Measurements from ENCODE around the gene CXCR3.

The CXCR3 gene

DNA sequence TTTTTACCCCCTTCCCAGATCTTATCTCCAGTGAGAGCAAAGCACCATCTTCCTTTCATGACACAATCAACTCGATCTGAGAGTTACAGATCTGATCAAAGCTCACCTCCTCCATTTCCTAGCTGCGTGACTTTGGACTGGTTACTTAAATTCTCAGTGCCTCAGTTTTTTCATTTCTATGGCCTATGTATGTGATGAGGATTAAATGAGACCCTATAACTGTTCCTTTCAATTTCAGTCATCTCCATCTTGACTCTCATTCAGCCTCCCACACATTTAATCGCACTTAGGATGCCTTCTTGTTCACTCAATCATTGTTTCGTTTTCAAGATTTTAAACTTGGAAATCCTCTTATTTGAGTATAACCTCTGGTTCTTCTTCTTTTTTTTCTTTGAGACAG is 20.1 kb upstream of the CXCR3 start:
- no peak overlapping the region for H3K4me3 ChIP-seq (ENCODE audit: low read depth, low read length)
- CTCF ChIA-PET: no interaction called here
- TF ChIP-seq, protein P1, sequence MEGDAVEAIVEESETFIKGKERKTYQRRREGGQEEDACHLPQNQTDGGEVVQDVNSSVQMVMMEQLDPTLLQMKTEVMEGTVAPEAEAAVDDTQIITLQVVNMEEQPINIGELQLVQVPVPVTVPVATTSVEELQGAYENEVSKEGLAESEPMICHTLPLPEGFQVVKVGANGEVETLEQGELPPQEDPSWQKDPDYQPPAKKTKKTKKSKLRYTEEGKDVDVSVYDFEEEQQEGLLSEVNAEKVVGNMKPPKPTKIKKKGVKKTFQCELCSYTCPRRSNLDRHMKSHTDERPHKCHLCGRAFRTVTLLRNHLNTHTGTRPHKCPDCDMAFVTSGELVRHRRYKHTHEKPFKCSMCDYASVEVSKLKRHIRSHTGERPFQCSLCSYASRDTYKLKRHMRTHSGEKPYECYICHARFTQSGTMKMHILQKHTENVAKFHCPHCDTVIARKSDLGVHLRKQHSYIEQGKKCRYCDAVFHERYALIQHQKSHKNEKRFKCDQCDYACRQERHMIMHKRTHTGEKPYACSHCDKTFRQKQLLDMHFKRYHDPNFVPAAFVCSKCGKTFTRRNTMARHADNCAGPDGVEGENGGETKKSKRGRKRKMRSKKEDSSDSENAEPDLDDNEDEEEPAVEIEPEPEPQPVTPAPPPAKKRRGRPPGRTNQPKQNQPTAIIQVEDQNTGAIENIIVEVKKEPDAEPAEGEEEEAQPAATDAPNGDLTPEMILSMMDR (IDR thresholded peaks at IDR 0.05; ENCODE audit: insufficient read depth, low read length, missing control alignments): no peak
- POLR2A ChIA-PET: no interaction called here
- DNase-seq (ENCODE audit: low read depth, low spot score): no peak

DNA sequence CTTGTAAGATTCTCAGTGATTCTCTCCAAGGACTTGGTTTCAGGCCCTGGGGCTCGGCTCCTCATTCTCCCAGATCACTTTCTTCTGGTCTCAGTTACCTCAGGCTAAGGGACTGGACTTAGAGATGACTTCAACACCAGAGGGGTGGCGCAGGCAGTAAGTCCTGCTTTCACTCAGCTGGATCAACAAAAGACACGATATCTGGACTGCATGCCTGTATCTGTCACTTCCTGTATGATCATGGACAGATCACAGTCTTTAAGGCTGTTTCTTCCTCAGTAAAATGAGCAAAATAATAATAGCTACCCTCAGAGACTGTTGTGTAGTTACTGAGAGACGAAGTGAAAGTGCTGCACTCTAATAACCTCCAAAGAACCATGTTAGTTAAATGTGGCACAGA is 19.5 kb upstream of the CXCR3 start:
- TF ChIP-seq, protein P1 (IDR thresholded peaks at IDR 0.05; ENCODE audit: insufficient read depth, low read length, missing control alignments): no peak
- ChIA-PET POLR2A (no interaction called here), CTCF (no interaction called here)
- peak overlapping the region; percentile 9; the same call in 1 of the 2 replicates for H3K4me3 ChIP-seq (ENCODE audit: low read depth, low read length)
- DNase-seq (ENCODE audit: low read depth, low spot score): no peak

DNA sequence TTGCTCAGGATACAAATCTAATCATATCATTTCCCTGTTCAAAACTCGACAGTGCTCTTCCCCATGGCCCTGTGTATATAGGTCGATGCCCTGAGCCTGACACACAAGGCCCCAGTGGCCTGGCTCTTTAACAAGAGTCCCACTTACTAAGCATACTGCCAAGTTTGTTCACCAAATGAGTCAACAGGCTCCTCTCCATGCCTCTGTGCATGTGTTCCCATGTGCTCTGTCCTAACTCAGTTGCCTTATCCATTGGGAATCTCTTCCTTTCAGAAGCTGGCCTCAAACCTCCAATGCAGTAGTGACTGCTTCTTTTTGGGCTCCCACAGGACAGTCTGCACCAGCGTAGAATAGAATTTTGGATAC is 18.9 kb upstream of the CXCR3 start:
- CTCF ChIA-PET: no interaction called here

DNA sequence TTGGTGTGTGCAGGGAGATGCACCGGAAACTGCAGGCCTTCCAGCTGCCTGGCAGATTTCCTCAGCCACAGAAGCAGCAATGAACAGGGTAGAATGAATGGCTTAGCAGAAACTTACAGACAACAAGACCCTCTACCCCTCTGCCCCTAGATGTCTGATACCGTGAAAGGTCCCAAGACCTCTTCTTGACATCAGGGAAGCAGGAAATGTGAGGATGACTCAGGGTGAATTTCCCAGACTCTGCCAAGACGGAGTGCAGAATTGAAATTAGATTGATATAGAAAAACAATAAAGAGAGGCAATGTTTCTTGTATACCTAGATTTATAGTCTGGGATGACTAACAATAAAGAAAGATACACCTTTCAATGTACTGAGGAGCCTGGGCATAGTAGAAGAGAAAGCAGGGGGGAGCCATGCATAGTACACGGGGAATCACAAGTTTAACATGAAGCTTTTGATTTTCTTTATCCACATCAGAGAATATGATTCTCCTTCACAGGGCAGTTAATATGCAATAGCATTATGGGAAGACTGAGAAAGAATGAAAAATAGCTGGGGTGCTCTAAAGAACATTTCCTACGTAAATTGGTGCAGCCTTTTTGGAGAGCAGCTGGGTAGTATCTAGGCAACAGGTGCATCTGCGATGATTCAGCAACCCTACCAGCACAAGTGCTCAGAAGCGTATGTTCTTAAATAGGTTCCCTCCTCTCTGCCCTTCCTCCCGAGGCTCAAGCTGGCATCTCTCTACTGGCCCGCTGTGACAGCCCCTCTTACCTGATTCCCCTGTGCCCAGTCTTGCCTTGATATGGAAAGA is 18.3 kb upstream of the CXCR3 start:
- DNase-seq (ENCODE audit: low read depth, low spot score): no peak
- POLR2A ChIA-PET: no interaction called here
- TF ChIP-seq, protein P1 (IDR thresholded peaks at IDR 0.05; ENCODE audit: insufficient read depth, low read length, missing control alignments): no peak
- no peak overlapping the region for H3K4me3 ChIP-seq (ENCODE audit: low read depth, low read length)
- CTCF ChIA-PET: interaction anchor here (0.8 kb wide), 1 partner anchor 14 kb away, joined by 3 read pairs; no protein-coding TSS in a partner anchor

More for the DNA sequence above, 18.9 kb upstream of the CXCR3 start:
- H3K4me3 ChIP-seq (ENCODE audit: low read depth, low read length): no peak overlapping the region
- POLR2A ChIA-PET: no interaction called here
- TF ChIP-seq, protein P1 (IDR thresholded peaks at IDR 0.05; ENCODE audit: insufficient read depth, low read length, missing control alignments): no peak
- no peak for DNase-seq (ENCODE audit: low read depth, low spot score)

DNA sequence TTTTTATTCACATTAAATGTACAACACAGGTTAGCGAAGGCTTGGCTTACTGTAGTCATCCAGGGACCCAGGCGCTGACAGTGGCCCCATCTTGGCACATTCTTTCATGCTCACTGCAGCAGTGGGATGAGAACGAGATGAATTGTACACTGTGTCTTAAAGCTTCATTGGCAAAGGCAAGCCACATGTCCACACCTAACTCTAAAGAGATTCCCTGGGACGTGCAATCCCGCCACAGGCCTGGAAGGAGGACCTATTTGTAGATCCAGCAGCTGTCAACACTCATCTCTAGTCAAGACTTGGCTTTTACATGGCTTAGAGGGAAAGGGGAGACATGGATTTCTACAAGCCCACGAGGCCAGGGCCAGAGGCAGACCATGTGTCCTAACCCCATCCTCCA is 16.1 kb upstream of the CXCR3 start:
- no peak for DNase-seq (ENCODE audit: low read depth, low spot score)
- TF ChIP-seq, protein P1 (IDR thresholded peaks at IDR 0.05; ENCODE audit: insufficient read depth, low read length, missing control alignments): no peak
- no peak overlapping the region for H3K4me3 ChIP-seq (ENCODE audit: low read depth, low read length)
- ChIA-PET POLR2A (no interaction called here), CTCF (interaction anchor here (1.6 kb wide), 1 partner anchor 18 kb away, joined by 5 read pairs; no protein-coding TSS in a partner anchor)

DNA sequence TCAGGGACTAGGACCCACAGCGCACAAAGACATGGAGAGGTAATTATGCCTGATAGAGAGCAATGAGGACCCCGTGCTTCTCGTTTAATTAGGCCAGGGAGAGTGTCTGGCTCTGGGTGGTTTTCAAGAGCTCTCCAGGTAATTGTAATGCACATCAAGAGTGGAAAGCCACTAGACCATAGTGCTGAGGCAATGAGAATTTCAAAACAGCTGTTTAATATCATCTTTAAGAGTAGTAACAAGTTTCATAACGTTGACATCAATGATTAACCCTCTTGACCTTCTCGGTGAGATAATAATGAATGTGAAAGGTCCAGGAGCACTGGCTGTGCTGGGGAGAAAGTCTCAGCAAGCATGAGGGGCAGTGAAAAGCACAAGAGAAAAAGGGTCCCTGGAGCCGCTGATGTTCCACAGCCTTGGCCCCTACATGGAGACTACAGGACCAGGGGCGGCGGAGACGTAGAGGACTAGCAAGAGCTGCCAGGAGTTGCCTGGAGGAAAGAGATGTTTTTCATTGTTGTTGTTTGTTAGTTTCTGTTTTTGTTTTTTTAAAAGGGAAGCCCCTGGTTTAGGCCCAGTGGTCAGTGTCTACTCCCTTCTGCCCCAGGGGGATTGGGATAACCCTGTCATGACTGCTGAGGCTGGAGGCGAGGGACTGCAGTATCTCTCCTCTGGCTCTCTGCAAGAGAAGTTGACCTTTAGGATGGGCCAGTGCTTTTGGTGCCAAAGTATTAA is 14.8 kb upstream of the CXCR3 start:
- no peak for DNase-seq (ENCODE audit: low read depth, low spot score)
- ChIA-PET POLR2A (no interaction called here), CTCF (interaction anchor here (1.6 kb wide), 1 partner anchor 19 kb away, joined by 5 read pairs; no protein-coding TSS in a partner anchor)
- TF ChIP-seq, protein P1 (IDR thresholded peaks at IDR 0.05; ENCODE audit: insufficient read depth, low read length, missing control alignments): no peak
- H3K4me3 ChIP-seq (ENCODE audit: low read depth, low read length): no peak overlapping the region

All from AG04449 (cell line).